KMS-11 (cell line): ENCODE results near the gene TENM3.

ENCODE experiments used
- H2AFZ ChIP-seq: fragments of 200-600 bp; sonication (generic); 2 replicates; pipeline ENCODE4 v1.6.1; 2016; ENCODE audit warnings: antibody characterized with exemption, mixed run types, low read depth
- H3K27ac ChIP-seq: fragments of 200-600 bp; sonication (generic); 2 replicates; pipeline ENCODE4 v1.6.1; 2016; ENCODE audit warnings: mild to moderate bottlenecking, mixed run types
- H3K27me3 ChIP-seq: fragments of 200-600 bp; sonication (generic); 2 replicates; pipeline ENCODE4 v1.6.1; 2017; ENCODE audit warnings: mild to moderate bottlenecking, low read depth, mixed run types, moderate library complexity; ENCODE audit not compliant: insufficient read depth
- H3K36me3 ChIP-seq: fragments of 200-600 bp; sonication (generic); 2 replicates; pipeline ENCODE4 v1.6.1; 2017; ENCODE audit warnings: mild to moderate bottlenecking, mixed run types; ENCODE audit not compliant: insufficient read depth
- H3K4me1 ChIP-seq: fragments of 200-600 bp; sonication (generic); 2 replicates; pipeline ENCODE4 v1.6.1; 2016; ENCODE audit warnings: mild to moderate bottlenecking, low read depth, mixed run types; ENCODE audit not compliant: poor library complexity, severe bottlenecking
- H3K4me2 ChIP-seq: fragments of 200-600 bp; sonication (generic); 2 replicates; pipeline ENCODE4 v1.7.0; 2016; ENCODE audit warnings: mild to moderate bottlenecking, mixed run types
- H3K4me3 ChIP-seq: fragments of 200-600 bp; sonication (generic); IDR thresholded peaks from 2 replicates; pipeline ENCODE4 v1.6.1; 2017; ENCODE audit warnings: low read depth, low read length, mixed read lengths; ENCODE audit not compliant: insufficient read depth
- H3K79me2 ChIP-seq: fragments of 200-600 bp; sonication (generic); 2 replicates; pipeline ENCODE4 v1.6.1; 2016; ENCODE audit warnings: low read depth, mixed run types; ENCODE audit not compliant: insufficient read depth
- H3K9ac ChIP-seq: fragments of 200-600 bp; sonication (generic); 2 replicates; pipeline ENCODE4 v1.6.1; 2016; ENCODE audit warnings: mild to moderate bottlenecking, mixed run types
- H4K20me1 ChIP-seq: fragments of 200-600 bp; sonication (generic); 2 replicates; pipeline ENCODE4 v1.6.1; 2016; ENCODE audit warnings: mild to moderate bottlenecking, mixed run types; ENCODE audit not compliant: insufficient read depth
- CTCF ChIP-seq: fragments of 200-600 bp; sonication (generic); conservative IDR thresholded peaks from 2 replicates; pipeline ENCODE4 v1.6.1; 2017; ENCODE audit warnings: low read depth, mild to moderate bottlenecking, antibody characterized with exemption, low read length, moderate library complexity, mixed read lengths

TENM3 gene

GRCh38 chr4:182671231-182671630 is 428.0 kb downstream of the TENM3 start:
- Histone ChIP-seq H3K36me3 (no peaks in the 10 kb centered on the region), H3K27me3 (no peaks in the 10 kb centered on the region), H3K4me3 (no peak overlapping the region), H3K79me2 (no peaks in the 10 kb centered on the region), H3K4me2 (no peak overlapping the region), H3K27ac (no peak overlapping the region), H3K9ac (no peak overlapping the region), H2AFZ (no peak overlapping the region), H4K20me1 (no peaks in the 10 kb centered on the region), H3K4me1 (no peaks in the 10 kb centered on the region)
- TF ChIP-seq CTCF = no peak

GRCh38 chr4:182671749-182672148 is 428.5 kb downstream of the TENM3 start:
- H3K9ac ChIP-seq = no peak overlapping the region
- no peaks in the 10 kb centered on the region for H4K20me1 ChIP-seq
- H3K4me2 ChIP-seq = no peak overlapping the region
- H3K4me3 ChIP-seq = no peak overlapping the region
- no peak for TF ChIP-seq CTCF
- H3K27ac ChIP-seq = no peak overlapping the region
- no peaks in the 10 kb centered on the region for H3K79me2 ChIP-seq
- H3K27me3 ChIP-seq = no peaks in the 10 kb centered on the region
- H2AFZ ChIP-seq = no peak overlapping the region
- no peaks in the 10 kb centered on the region for H3K4me1 ChIP-seq
- no peaks in the 10 kb centered on the region for H3K36me3 ChIP-seq

DNA sequence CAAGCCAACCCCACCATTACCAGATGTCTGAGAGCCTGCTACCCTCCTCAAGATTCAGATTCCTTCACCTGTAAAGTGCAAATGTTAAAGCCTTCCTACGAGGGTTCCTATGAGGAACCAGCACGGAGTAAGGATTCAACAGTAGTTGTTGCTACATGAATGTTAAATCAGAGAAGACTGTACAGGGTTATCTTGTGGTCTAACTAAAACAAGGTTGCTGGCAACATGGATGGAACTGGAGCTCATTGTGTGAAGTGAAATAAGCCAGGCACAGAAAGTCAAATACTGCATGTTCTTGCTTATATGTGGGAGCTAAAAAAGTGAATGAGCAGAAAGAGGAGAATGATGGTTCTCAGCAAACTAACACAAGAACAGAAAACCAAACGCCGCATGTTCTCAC is 435.4 kb downstream of the TENM3 start:
- Histone ChIP-seq H3K9ac (no peak overlapping the region), H3K27me3 (no peaks in the 10 kb centered on the region), H3K4me1 (no peaks in the 10 kb centered on the region), H3K27ac (no peak overlapping the region), H3K79me2 (no peaks in the 10 kb centered on the region), H3K4me3 (no peak overlapping the region), H3K36me3 (peaks cover 6% of the 10 kb centered on the region; the same call in 1 of the 2 replicates), H3K4me2 (no peak overlapping the region), H4K20me1 (no peaks in the 10 kb centered on the region), H2AFZ (no peak overlapping the region)
- TF ChIP-seq CTCF = no peak

DNA sequence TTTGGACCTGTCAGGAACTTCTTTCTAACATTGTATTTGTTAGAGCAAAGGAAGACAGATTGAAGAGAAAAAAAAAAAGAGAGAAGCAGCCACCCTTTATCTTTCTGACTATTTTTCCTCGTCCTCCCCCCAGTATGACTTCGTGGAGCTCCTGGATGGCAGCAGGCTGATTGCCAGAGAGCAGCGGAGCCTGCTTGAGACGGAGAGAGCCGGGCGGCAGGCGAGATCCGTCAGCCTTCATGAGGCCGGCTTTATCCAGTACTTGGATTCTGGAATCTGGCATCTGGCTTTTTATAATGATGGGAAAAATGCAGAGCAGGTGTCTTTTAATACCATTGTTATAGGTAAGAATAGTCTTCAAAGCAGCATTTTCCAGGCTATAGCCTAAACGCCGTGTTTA is 436.3 kb downstream of the TENM3 start:
- Histone ChIP-seq H3K27ac (no peak overlapping the region), H3K4me1 (no peaks in the 10 kb centered on the region), H3K79me2 (no peaks in the 10 kb centered on the region), H3K27me3 (no peaks in the 10 kb centered on the region), H3K9ac (no peak overlapping the region), H2AFZ (no peak overlapping the region), H3K4me3 (no peak overlapping the region), H3K4me2 (no peak overlapping the region), H4K20me1 (no peaks in the 10 kb centered on the region), H3K36me3 (peaks cover 6% of the 10 kb centered on the region; the same call in 1 of the 2 replicates)
- no peak for TF ChIP-seq CTCF

- TF ChIP-seq CTCF = no peak
- H3K27ac ChIP-seq = no peak overlapping the region
These were observed 437.0 kb downstream of the TENM3 start for GRCh38 chr4:182680234-182680653.

More at GRCh38 chr4:182680234-182680653, 437.0 kb downstream of the TENM3 start:
- H2AFZ ChIP-seq = no peak overlapping the region
- H3K4me3 ChIP-seq = no peak overlapping the region
- no peak overlapping the region for H3K9ac ChIP-seq
- H3K79me2 ChIP-seq = no peaks in the 10 kb centered on the region
- no peaks in the 10 kb centered on the region for H4K20me1 ChIP-seq
- no peak overlapping the region for H3K4me2 ChIP-seq
- H3K36me3 ChIP-seq = peaks cover 6% of the 10 kb centered on the region; the same call in 1 of the 2 replicates
- no peaks in the 10 kb centered on the region for H3K4me1 ChIP-seq
- no peaks in the 10 kb centered on the region for H3K27me3 ChIP-seq
